Neural progenitor cell (in vitro differentiated cells): ENCODE data around the gene DEPP1. TPM values are rescaled to one million over a fixed set of nuclear protein-coding genes. Genes with fewer than 3 reads are reported as not detected.

ENCODE experiments used
- DNase-seq: peaks from one replicate; pipeline ENCODE4 v3.0.0-alpha.2; 2016; ENCODE audit warnings: low spot score
- H2AFZ ChIP-seq: fragments of 200-600 bp; sonication (generic); replicated peaks from 2 replicates; pipeline ENCODE4 v1.6.1; 2016; ENCODE audit warnings: antibody characterized with exemption
- H3F3A ChIP-seq: fragments of 200-600 bp; sonication (generic); 2 replicates; pipeline ENCODE4 v1.6.1; 2016; ENCODE audit warnings: antibody characterized with exemption, low read depth
- H3K27ac ChIP-seq: fragments of 200-600 bp; sonication (generic); 2 replicates; pipeline ENCODE4 v1.5.1; 2016; ENCODE audit warnings: mild to moderate bottlenecking
- H3K27me3 ChIP-seq: fragments of 200-600 bp; sonication (generic); 2 replicates; pipeline ENCODE4 v1.6.1; 2016; ENCODE audit warnings: mild to moderate bottlenecking, moderate library complexity
- H3K36me3 ChIP-seq: fragments of 200-600 bp; sonication (generic); 2 replicates; pipeline ENCODE4 v1.5.1; 2016
- H3K4me1 ChIP-seq: fragments of 200-600 bp; sonication (generic); 2 replicates; pipeline ENCODE4 v1.6.1; 2016; ENCODE audit warnings: mixed run types
- H3K4me2 ChIP-seq: fragments of 200-600 bp; sonication (generic); 2 replicates; pipeline ENCODE4 v1.6.1; 2016
- H3K4me3 ChIP-seq: fragments of 200-600 bp; sonication (generic); 2 replicates; pipeline ENCODE4 v1.5.1; 2016
- H3K79me2 ChIP-seq: fragments of 200-600 bp; sonication (generic); 2 replicates; pipeline ENCODE4 v1.6.1; 2016; ENCODE audit warnings: low read depth
- H3K9ac ChIP-seq: fragments of 200-600 bp; sonication (generic); 2 replicates; pipeline ENCODE4 v1.6.1; 2016
- H3K9me3 ChIP-seq: fragments of 200-600 bp; sonication (generic); 2 replicates; pipeline ENCODE4 v1.5.1; 2016; ENCODE audit warnings: low read depth
- H4K20me1 ChIP-seq: fragments of 200-600 bp; sonication (generic); 2 replicates; pipeline ENCODE4 v1.6.1; 2016; ENCODE audit warnings: low read depth
- H3K27ac Mint-ChIP-seq: 3 replicates; pipeline ENCODE4 v1.8.0; 2021; ENCODE audit warnings: mixed read lengths
- H3K27me3 Mint-ChIP-seq: 2 replicates; pipeline ENCODE4 v1.8.0; 2022; ENCODE audit warnings: low read depth, mild to moderate bottlenecking, inconsistent platforms, moderate library complexity, mixed read lengths; ENCODE audit not compliant: insufficient read depth
- H3K36me3 Mint-ChIP-seq: 3 replicates; pipeline ENCODE4 v1.8.0; 2021; ENCODE audit warnings: mixed read lengths
- H3K4me1 Mint-ChIP-seq: 3 replicates; pipeline ENCODE4 v1.8.0; 2021; ENCODE audit warnings: mixed read lengths
- H3K4me3 Mint-ChIP-seq: 3 replicates; pipeline ENCODE4 v1.8.0; 2021; ENCODE audit warnings: mild to moderate bottlenecking, moderate library complexity, mixed read lengths
- H3K9me3 Mint-ChIP-seq: 3 replicates; pipeline ENCODE4 v1.8.0; 2020; ENCODE audit warnings: mixed read lengths
- CTCF ChIP-seq: fragments of 200-600 bp; sonication (generic); IDR thresholded peaks from 2 replicates; pipeline ENCODE4 v1.5.1; 2017; ENCODE audit warnings: antibody characterized with exemption, mild to moderate bottlenecking
- EZH2 ChIP-seq: fragments of 200-600 bp; sonication (generic); IDR thresholded peaks from 2 replicates; pipeline ENCODE4 v1.6.1; 2017; ENCODE audit warnings: antibody characterized with exemption, mild to moderate bottlenecking, moderate library complexity
- EZH2phosphoT487 ChIP-seq: fragments of 200-600 bp; sonication (generic); IDR thresholded peaks from 2 replicates; pipeline ENCODE4 v1.6.1; 2017; ENCODE audit warnings: antibody characterized with exemption
- total RNA-seq: library from RNA; depleted of rRNA; stranded (reverse); fragments of >200 nt; gene quantifications from 2 replicates; pipeline ENCODE4 v1.2.3, GENCODE V29; 2015; ENCODE audit warnings: low replicate concordance

The DEPP1 gene
- total RNA-seq, 1 donor from 2014 or later: not detected

- DNase-seq: no peak
- peaks cover 8% of the 10 kb centered on the region for H3K27me3 Mint-ChIP-seq
- peaks cover 43% of the 10 kb centered on the region for H3K4me1 ChIP-seq
- H3K27ac Mint-ChIP-seq: no peak overlapping the region
- no peak overlapping the region for H3K4me3 Mint-ChIP-seq
- H3K79me2 ChIP-seq: no peaks in the 10 kb centered on the region
- H3K9me3 Mint-ChIP-seq: no peaks in the 10 kb centered on the region
- no peak overlapping the region for H3K4me2 ChIP-seq
- peaks cover 5% of the 10 kb centered on the region for H3K27me3 ChIP-seq
- H3K36me3 Mint-ChIP-seq: peaks cover 2% of the 10 kb centered on the region
- no peak overlapping the region for H3K27ac ChIP-seq
- H4K20me1 ChIP-seq: no peaks in the 10 kb centered on the region
- peaks cover 37% of the 10 kb centered on the region for H3K4me1 Mint-ChIP-seq
- H2AFZ ChIP-seq: no peak overlapping the region
- no peaks in the 10 kb centered on the region for H3F3A ChIP-seq
- no peak overlapping the region for H3K4me3 ChIP-seq
- H3K9me3 ChIP-seq: no peaks in the 10 kb centered on the region
- H3K36me3 ChIP-seq: no peaks in the 10 kb centered on the region
- H3K9ac ChIP-seq: no peak overlapping the region
- TF ChIP-seq EZH2phosphoT487: no peak
- no peak for TF ChIP-seq EZH2
- TF ChIP-seq CTCF: no peak
Measured at GRCh38 chr10:44982496-44982895, 3.9 kb upstream of the DEPP1 start.

GRCh38 chr10:44982114-44982460, 3.5 kb upstream of the DEPP1 start:
- H3K4me1 ChIP-seq: peaks cover 43% of the 10 kb centered on the region
- H3K4me2 ChIP-seq: no peak overlapping the region
- no peak overlapping the region for H3K4me3 ChIP-seq
- Mint-ChIP-seq H3K4me1 (peaks cover 39% of the 10 kb centered on the region), H3K27me3 (peaks cover 8% of the 10 kb centered on the region), H3K9me3 (no peaks in the 10 kb centered on the region), H3K36me3 (peaks cover 2% of the 10 kb centered on the region), H3K4me3 (no peak overlapping the region), H3K27ac (no peak overlapping the region)
- H3K27ac ChIP-seq: no peak overlapping the region
- no peak overlapping the region for H3K9ac ChIP-seq
- no peak overlapping the region for H2AFZ ChIP-seq
- no peaks in the 10 kb centered on the region for H3K79me2 ChIP-seq
- no peaks in the 10 kb centered on the region for H3K36me3 ChIP-seq
- DNase-seq: no peak
- TF ChIP-seq EZH2phosphoT487 (no peak), EZH2 (no peak), CTCF (no peak)
- no peaks in the 10 kb centered on the region for H3F3A ChIP-seq
- H4K20me1 ChIP-seq: no peaks in the 10 kb centered on the region
- H3K9me3 ChIP-seq: no peaks in the 10 kb centered on the region
- H3K27me3 ChIP-seq: peaks cover 1% of the 10 kb centered on the region

- Histone ChIP-seq H3K4me3 (no peak overlapping the region), H2AFZ (no peak overlapping the region), H3K4me2 (no peak overlapping the region), H3K36me3 (no peaks in the 10 kb centered on the region), H3F3A (no peaks in the 10 kb centered on the region), H3K4me1 (peaks cover 37% of the 10 kb centered on the region), H4K20me1 (no peaks in the 10 kb centered on the region), H3K79me2 (no peaks in the 10 kb centered on the region), H3K9me3 (no peaks in the 10 kb centered on the region), H3K27me3 (peaks cover 4% of the 10 kb centered on the region), H3K9ac (no peak overlapping the region), H3K27ac (no peak overlapping the region)
- no peak for DNase-seq
- peaks cover 2% of the 10 kb centered on the region for H3K36me3 Mint-ChIP-seq
- H3K4me3 Mint-ChIP-seq: no peak overlapping the region
- peaks cover 8% of the 10 kb centered on the region for H3K27me3 Mint-ChIP-seq
- H3K9me3 Mint-ChIP-seq: no peaks in the 10 kb centered on the region
- H3K27ac Mint-ChIP-seq: peak overlapping the region; percentile 63
- H3K4me1 Mint-ChIP-seq: peaks cover 41% of the 10 kb centered on the region
- TF ChIP-seq EZH2: no peak
- TF ChIP-seq EZH2phosphoT487: no peak
- no peak for TF ChIP-seq CTCF
Measured at GRCh38 chr10:44981172-44982113, 2.8 kb upstream of the DEPP1 start.
